ENCODE data around the gene N4BP2.

DNA sequence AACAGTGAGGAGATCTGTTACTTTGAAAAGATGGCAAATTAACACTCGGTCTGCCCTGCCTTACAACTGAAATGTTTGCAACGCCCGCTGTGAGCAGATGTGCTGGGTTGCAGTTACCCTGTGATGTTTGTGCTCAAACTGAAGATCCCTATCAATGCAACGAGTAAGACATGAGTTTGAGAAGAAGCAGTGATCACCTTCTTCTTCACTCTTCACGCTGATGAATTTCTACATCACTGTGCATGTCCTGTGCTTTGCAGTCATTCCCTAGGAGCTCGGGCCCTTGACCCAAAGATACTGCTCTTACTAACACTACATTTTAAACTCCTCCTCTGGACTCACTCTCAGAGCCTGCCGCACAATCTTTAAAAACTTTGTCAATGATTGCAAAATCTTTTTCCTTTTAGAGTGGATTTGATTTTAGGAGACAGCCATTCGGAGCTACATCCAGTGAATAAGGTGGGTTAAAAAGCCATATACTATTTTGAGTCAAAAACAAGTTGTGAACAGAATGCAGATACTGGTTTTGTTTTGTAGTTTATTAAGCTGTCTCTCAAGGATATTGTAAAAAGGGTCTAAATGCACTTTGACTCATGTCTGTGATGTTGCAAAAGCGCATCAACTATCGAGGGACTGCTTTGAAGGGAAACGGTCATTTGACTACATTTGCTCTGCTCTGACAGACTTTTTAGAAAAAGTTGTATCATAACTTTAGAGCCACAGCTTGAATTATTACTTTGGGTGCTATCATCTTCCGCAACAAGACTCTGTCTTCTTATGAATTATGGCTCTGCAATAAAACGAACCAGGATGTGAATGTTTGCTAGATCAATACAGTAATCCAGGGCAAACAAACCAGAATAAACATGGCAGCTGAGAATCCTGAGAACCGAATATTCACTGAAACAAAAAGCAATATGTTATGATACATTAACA lies 134.5 kb downstream of the N4BP2 start:
- TF ChIP-seq CTCF (IDR thresholded peaks at IDR 0.05; ENCODE audit: insufficient read depth, low read length), result no peak
- TF ChIP-seq, protein P1, sequence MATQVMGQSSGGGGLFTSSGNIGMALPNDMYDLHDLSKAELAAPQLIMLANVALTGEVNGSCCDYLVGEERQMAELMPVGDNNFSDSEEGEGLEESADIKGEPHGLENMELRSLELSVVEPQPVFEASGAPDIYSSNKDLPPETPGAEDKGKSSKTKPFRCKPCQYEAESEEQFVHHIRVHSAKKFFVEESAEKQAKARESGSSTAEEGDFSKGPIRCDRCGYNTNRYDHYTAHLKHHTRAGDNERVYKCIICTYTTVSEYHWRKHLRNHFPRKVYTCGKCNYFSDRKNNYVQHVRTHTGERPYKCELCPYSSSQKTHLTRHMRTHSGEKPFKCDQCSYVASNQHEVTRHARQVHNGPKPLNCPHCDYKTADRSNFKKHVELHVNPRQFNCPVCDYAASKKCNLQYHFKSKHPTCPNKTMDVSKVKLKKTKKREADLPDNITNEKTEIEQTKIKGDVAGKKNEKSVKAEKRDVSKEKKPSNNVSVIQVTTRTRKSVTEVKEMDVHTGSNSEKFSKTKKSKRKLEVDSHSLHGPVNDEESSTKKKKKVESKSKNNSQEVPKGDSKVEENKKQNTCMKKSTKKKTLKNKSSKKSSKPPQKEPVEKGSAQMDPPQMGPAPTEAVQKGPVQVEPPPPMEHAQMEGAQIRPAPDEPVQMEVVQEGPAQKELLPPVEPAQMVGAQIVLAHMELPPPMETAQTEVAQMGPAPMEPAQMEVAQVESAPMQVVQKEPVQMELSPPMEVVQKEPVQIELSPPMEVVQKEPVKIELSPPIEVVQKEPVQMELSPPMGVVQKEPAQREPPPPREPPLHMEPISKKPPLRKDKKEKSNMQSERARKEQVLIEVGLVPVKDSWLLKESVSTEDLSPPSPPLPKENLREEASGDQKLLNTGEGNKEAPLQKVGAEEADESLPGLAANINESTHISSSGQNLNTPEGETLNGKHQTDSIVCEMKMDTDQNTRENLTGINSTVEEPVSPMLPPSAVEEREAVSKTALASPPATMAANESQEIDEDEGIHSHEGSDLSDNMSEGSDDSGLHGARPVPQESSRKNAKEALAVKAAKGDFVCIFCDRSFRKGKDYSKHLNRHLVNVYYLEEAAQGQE (IDR thresholded peaks at IDR 0.05; ENCODE audit: insufficient replicate concordance, low read depth), result no peak
- no peak for TF ChIP-seq POLR2AphosphoS5 (IDR thresholded peaks at IDR 0.05; ENCODE audit: low read depth)
